Activated T-helper 1 cell treated with anti-CD3 and anti-CD28 coated beads, Interleukin-12 subunit alpha, Interleukin-12 subunit beta, Interleukin-2, Interleukin-4 antibody, amounts not matched to agents 30 ng/mL and 10 ng/mL and 1 ng/mL, durations not matched to agents 14 hours and 24 hours and 36 hours (primary cell): Measurements from ENCODE around the gene HMGCLL1. TPM values are rescaled to one million over a fixed set of nuclear protein-coding genes. Genes with fewer than 3 reads are reported as not detected.

Experiments used
- DNase-seq: peaks from one replicate; pipeline ENCODE4 v3.0.0; 2021; ENCODE audit warnings: low spot score
- H3K27ac Mint-ChIP-seq: one replicate; pipeline ENCODE4 v1.8.0; 2021; ENCODE audit warnings: mild to moderate bottlenecking, mixed read lengths
- H3K27me3 Mint-ChIP-seq: one replicate; pipeline ENCODE4 v1.8.0; 2022; ENCODE audit warnings: mild to moderate bottlenecking, moderate library complexity, mixed read lengths; ENCODE audit not compliant: insufficient read depth
- H3K36me3 Mint-ChIP-seq: one replicate; pipeline ENCODE4 v1.8.0; 2021; ENCODE audit warnings: low read depth, mixed read lengths
- H3K4me1 Mint-ChIP-seq: one replicate; pipeline ENCODE4 v1.8.0; 2021; ENCODE audit warnings: low read depth, mixed read lengths
- H3K4me3 Mint-ChIP-seq: one replicate; pipeline ENCODE4 v1.8.0; 2021; ENCODE audit warnings: mild to moderate bottlenecking, moderate library complexity, mixed read lengths
- H3K9me3 Mint-ChIP-seq: one replicate; pipeline ENCODE4 v1.8.0; 2021; ENCODE audit warnings: mixed read lengths
- intact Hi-C: fragments of 100-400 bp; cut with micrococcal nuclease; formaldehyde crosslinking; loops from one replicate; pipeline ENCODE4 v1.15.1; 2024
- total RNA-seq: library from RNA; stranded (reverse); gene quantifications from 2 replicates; pipeline ENCODE4 v1.2.3, GENCODE V29; 2022

Gene HMGCLL1
- total RNA-seq, 1 donor from 2014 or later, result not detected

DNA sequence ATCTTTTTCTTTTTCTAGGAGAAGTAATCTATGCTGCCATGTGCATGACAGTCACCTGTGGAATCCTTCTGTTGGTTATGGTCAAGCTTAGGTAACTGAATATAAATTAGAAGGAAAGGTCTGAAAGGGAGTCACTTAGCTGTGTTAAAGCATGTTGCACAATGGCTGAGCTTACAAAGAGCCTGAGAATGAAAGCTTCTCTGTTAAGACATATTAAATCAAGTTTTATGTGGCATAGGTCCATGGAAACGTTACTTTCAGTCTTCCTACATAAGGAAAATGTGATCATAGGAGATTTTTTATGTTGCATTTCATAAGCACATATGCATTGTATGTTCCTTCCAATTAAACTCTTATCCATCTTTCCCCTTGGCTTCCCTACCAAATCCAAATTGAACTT is 179.6 kb downstream of the HMGCLL1 start:
- Mint-ChIP-seq H3K4me1 (no peaks in the 10 kb centered on the region), H3K4me3 (no peak overlapping the region), H3K27ac (no peak overlapping the region), H3K27me3 (no peaks in the 10 kb centered on the region), H3K36me3 (no peaks in the 10 kb centered on the region), H3K9me3 (no peaks in the 10 kb centered on the region)
- intact Hi-C loops, result no loop called here
- no peak for DNase-seq

DNA sequence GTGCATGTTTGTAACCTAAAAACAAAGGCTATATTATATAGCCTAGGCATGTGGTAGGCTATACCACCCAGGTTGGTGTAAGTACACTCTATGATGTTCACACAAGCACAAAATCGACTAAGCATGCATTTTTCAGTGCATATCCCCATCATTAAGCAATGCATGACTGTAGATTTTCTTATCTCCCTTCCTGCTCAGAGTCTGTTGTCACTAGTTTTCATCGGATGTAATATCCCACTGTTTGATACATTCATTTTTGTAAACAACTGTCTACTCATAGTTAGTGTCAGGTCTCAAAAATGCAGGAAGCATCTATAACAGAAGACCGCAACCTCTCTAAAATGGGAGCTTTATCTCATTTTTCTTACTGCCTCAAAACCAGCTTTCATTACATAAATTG is 181.0 kb downstream of the HMGCLL1 start:
- H3K27me3 Mint-ChIP-seq, result no peaks in the 10 kb centered on the region
- intact Hi-C loops, result no loop called here
- H3K36me3 Mint-ChIP-seq, result no peaks in the 10 kb centered on the region
- no peak overlapping the region for H3K27ac Mint-ChIP-seq
- no peak overlapping the region for H3K4me3 Mint-ChIP-seq
- DNase-seq, result no peak
- H3K4me1 Mint-ChIP-seq, result no peaks in the 10 kb centered on the region
- no peaks in the 10 kb centered on the region for H3K9me3 Mint-ChIP-seq

DNA sequence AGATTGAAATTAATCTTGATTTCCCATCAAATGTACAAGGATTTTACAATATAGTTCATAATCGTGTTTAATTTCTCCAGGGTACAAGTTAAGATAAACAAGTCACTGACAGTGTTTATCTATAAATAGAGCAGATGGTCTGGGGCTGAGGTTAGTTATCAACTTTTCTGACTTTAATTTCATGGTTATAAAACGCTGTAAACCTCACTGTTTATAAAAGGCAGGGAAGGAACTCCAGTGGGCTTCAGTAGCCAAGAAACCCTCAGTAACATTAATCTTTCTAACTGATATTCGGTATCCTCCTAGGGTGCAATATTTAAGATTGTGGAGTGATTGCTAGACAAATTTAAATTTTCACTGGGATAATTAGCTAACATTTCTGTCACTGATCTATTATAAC is 183.1 kb downstream of the HMGCLL1 start:
- intact Hi-C loops, result no loop called here
- Mint-ChIP-seq H3K27ac (no peak overlapping the region), H3K4me3 (no peak overlapping the region), H3K4me1 (no peaks in the 10 kb centered on the region), H3K36me3 (no peaks in the 10 kb centered on the region), H3K27me3 (no peaks in the 10 kb centered on the region), H3K9me3 (no peaks in the 10 kb centered on the region)
- DNase-seq, result no peak

DNA sequence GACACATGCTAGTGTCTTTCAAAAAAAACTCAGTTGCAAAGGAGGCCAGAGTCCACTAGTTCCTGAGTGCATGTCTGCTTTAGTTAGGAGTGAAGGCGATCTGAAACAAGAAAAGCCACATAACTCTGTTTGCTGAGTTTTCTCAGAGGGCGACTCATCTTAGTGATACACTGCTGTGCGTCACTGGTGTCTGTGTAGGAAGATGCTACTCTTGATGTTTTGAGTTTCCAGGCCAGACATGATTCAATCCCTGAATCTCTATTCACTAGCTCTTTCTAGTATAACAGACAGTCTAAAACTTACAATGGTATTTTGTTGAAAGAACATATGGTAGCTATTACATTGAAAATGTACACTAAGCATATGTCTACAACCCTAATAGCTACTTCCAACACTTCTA is 190.8 kb downstream of the HMGCLL1 start:
- intact Hi-C loops, result no loop called here
- Mint-ChIP-seq H3K4me3 (no peak overlapping the region), H3K4me1 (no peaks in the 10 kb centered on the region), H3K27ac (no peak overlapping the region), H3K27me3 (no peaks in the 10 kb centered on the region), H3K9me3 (no peaks in the 10 kb centered on the region), H3K36me3 (no peaks in the 10 kb centered on the region)
- DNase-seq, result no peak
